IPS-NIHi11 (cell line): Measurements from ENCODE around the gene IGFALS.

ENCODE experiments used
- DNase-seq: peaks from one replicate; pipeline ENCODE4 v3.0.0; 2012; ENCODE audit warnings: mixed read lengths, low spot score

The IGFALS gene

GRCh38 chr16:1793578-1794220 lies at the start of gene IGFALS:
Gene IGFALS (minus strand): TSS chr16:1793705. CDS start chr16:1793652, 53 bp downstream.
- no peak for DNase-seq

- DNase-seq = no peak
Measured at GRCh38 chr16:1839554-1839953, 46.0 kb upstream of the IGFALS start.

- no peak for DNase-seq
Measured at GRCh38 chr16:1834096-1834495, 40.6 kb upstream of the IGFALS start.

GRCh38 chr16:1832838-1833454 lies 39.4 kb upstream of the IGFALS start:
- DNase-seq = no peak

GRCh38 chr16:1831186-1832075 lies 37.9 kb upstream of the IGFALS start:
- no peak for DNase-seq

GRCh38 chr16:1830213-1830612 lies 36.7 kb upstream of the IGFALS start:
- no peak for DNase-seq

GRCh38 chr16:1828645-1829410 lies 35.3 kb upstream of the IGFALS start:
- DNase-seq = no peak

GRCh38 chr16:1826691-1827573 lies 33.4 kb upstream of the IGFALS start, which contains the start of the genes FAHD1 and HAGH:
Gene FAHD1 (plus strand): TSS chr16:1827206. CDS start chr16:1827239, 33 bp downstream.
Gene HAGH (minus strand): TSS chr16:1826825. CDS start chr16:1826787, 38 bp downstream.
- DNase-seq = peak; percentile 100

GRCh38 chr16:1825864-1826690 lies 32.6 kb upstream of the IGFALS start:
- peak; percentile 89 for DNase-seq

- DNase-seq = no peak
Measured at GRCh38 chr16:1825381-1825863, 31.9 kb upstream of the IGFALS start.

GRCh38 chr16:1823821-1824220 lies 30.3 kb upstream of the IGFALS start:
- peak; percentile 49 for DNase-seq

GRCh38 chr16:1822801-1823200 lies 29.3 kb upstream of the IGFALS start:
- no peak for DNase-seq

- no peak for DNase-seq
Measured at GRCh38 chr16:1821861-1822611, 28.5 kb upstream of the IGFALS start.

GRCh38 chr16:1820946-1821290 lies 27.4 kb upstream of the IGFALS start:
- DNase-seq = no peak

GRCh38 chr16:1820096-1820945 lies 26.8 kb upstream of the IGFALS start:
- DNase-seq = no peak

- DNase-seq = no peak
Measured at GRCh38 chr16:1819611-1820010, 26.1 kb upstream of the IGFALS start.

- DNase-seq = no peak
Measured at GRCh38 chr16:1818873-1819525, 25.5 kb upstream of the IGFALS start.
